Fibroblast of skin of left quadriceps (primary cell): ENCODE results near the gene FGD4.

Source experiments
- DNase-seq, 2 experiments: peaks; one replicate each; pipeline ENCODE4 v3.0.0-alpha.2; 2013; ENCODE audit warnings: low read depth in 2 of 2

FGD4 gene

GRCh38 chr12:32457251-32458025 is 58.1 kb downstream of the FGD4 start:
- DNase-seq, result no peak

GRCh38 chr12:32460638-32461037 is 61.3 kb downstream of the FGD4 start:
- DNase-seq, result no peak

GRCh38 chr12:32462908-32463307 is 63.5 kb downstream of the FGD4 start:
- DNase-seq, result no peak

DNA sequence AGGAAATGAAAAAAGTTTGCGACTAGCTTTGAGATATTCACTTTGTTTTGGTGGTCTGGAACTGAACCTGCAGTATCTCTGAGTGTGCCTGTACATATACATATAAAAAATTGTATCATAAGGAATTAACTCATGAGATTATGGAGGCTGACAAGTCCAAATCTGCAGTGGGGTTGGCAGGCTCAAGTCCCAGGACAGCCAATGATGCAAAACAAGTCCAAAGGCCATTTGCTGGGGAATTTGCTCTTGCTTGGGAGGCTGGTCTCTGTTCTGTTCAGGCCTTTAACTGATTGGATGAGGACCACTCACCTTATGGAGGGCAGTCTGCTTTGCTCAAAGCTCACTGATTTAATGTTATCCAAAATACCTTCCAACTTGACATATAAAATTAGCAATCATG is 66.8 kb downstream of the FGD4 start:
- no peak for DNase-seq

GRCh38 chr12:32466986-32467711 is 67.8 kb downstream of the FGD4 start:
- no peak for DNase-seq

DNA sequence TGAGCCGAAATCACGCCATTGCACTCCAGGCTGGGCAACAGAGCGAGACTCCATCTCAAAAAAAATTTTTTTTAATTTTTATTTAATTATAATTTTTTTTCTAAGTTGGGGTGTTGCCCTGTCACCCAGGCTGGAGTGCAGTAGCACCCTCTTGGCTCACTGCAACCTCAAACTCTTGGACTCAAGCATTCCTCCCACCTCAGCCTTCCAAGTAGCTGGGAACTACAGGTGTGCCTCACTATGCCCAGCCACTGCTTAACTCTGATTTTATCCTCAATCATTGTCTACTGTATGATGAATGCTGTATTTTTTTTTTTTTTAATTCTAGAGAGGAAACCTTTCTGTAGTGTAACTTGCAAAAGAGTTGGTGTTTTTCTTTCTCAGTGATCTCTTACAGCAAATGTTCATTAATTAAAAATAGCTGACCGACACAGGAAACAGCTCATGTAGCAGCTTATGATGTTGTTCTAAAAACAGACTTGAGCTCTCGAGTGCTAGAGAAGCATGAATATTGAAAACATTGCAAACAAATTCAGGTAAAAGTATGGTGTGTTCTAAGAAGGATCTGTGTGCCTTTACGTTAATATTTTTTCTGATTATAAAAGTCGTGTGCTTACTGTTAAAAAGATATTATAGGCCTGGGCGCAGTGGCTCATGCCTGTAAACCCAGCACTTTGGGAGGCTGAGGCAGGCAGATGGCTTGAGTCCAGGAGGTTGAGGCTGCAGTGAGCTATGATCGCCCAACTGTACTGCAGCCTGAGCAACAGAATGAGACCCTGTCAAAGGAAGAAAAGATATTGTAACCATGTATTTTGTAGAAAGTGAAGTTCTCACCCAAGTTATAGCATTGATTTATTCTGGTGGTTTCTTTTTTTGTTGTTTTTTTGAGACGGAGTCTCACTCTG is 68.9 kb downstream of the FGD4 start:
- no peak for DNase-seq

DNA sequence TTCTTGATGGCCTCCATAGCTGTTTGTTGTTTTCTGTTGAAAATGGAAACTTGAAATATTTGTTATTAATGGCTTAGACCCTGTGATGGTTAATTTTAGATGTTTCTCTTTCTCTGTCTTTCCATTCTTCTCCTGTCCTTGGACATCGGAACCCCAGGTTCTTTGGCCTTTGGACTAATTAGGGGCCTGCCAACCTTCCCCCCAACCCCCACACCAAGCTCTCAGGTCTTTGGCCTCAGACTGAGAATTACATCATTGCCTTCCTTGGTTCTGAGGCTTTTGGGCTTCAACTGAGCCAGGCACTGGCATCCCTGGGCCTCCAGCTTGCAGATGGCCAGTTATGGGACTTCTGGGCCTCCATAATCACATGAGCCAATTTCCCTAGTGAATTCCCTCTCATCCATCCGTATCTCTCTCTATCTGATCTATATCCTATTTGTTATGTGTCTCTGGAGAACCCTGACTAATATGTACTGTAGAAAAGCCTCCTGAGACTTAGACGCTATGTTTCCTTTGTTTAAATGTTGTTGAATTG is 71.6 kb downstream of the FGD4 start:
- DNase-seq, result no peak

DNA sequence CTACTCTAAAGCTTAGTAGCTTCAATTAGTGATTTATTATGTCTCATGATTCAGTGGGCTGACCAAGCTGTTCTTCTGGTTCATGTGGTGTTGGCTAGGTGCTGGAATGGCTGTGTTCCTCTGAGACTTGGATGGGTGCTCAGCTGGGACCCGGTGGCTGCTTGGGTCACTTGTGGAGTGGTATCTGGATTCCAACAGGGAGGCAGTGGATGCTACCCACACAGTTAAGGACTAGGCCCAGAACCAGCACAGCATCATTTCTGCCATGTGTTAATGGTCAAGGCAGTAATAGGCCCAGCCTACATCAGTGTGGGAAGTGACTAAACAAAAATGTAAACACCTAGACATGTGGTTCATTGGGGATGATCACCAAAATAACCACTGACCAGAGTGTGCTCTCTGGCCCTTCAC is 72.2 kb downstream of the FGD4 start:
- DNase-seq, result no peak

GRCh38 chr12:32475724-32476123 is 76.4 kb downstream of the FGD4 start:
- no peak for DNase-seq

DNA sequence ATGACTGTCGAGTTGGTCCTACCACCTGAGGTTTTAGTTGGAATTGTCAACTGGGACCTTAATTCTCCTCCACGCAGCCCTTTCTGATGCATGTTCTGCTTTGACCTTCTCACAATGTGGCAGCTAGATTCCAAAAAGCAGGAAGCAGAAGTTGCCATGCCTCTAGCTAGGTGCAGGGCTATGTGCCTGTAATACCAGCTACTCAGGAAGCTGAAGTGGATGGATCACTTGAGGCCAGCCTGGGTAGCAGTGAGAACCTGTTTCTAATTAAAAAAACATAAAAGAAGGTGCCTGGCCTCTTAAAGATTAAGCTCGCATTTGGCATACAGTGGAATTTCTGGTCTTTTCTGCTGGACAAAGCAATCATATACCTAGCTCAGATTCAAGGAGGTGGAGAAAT is 77.1 kb downstream of the FGD4 start:
- no peak for DNase-seq

DNA sequence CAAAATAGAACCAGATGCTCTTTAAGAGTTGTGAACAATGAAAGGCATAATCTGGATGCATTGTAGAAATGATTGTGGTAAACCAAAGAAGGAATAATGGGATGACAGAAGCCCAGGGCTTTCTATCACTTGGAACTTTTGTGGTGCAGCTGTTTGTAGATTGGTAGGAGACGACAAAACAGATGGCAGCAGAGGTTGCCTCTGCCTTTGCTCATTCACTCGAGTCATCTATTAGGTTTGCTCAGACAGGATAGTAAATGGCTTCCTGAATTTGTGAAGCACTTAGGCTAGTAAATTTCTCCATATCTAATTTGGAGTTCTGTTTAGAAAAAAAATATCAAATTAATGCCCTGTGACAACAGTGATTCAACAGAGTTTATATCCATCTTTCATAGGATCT is 78.4 kb downstream of the FGD4 start:
- DNase-seq, result no peak

GRCh38 chr12:32478166-32478565 is 78.8 kb downstream of the FGD4 start:
- DNase-seq, result no peak

GRCh38 chr12:32478858-32479725 is 79.7 kb downstream of the FGD4 start:
- DNase-seq, result no peak

DNA sequence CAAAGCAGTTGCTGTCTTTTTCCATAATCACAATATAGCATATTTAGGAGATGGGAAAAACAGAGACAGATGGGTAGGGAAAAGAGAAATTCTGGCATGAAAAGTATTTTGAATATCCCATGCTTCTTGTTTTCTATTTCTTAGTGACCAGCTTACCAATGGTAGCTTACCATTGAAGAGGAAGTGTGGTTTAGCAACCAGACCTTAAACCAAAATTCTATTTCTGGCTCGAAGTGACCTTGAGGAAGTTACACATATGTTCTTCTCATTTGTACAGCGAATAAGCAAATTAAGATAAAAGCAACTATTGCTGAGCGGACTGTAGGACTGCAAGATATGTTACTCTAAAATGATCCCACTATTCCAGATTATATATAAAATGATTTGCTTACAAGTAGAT is 82.9 kb downstream of the FGD4 start:
- no peak for DNase-seq

DNA sequence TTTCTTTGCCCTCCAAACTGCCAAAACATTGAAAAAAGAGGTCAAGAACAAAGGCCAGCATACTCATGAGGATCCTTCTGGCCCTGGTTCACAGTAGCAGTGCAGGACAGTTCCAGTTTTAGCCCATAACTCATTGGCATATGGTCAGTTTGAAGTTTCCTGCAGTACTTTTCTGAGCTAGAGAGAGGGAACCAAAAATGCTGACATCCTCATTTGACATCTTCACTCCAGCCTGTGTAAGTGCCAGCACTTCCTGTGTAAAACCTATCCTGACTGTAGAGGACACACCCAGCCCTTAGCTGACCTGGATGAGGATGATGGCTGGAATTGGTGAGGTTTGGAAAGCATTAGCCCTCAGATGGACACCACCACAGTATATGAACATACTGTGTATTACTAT is 84.1 kb downstream of the FGD4 start:
- DNase-seq, result no peak

GRCh38 chr12:32483993-32484392 is 84.6 kb downstream of the FGD4 start:
- no peak for DNase-seq

- DNase-seq, result no peak
These were observed 86.8 kb downstream of the FGD4 start for GRCh38 chr12:32486158-32486557.

- no peak for DNase-seq
These were observed 88.8 kb downstream of the FGD4 start for GRCh38 chr12:32488132-32488531.

- no peak for DNase-seq
These were observed 89.7 kb downstream of the FGD4 start for GRCh38 chr12:32489070-32489469.

- no peak for DNase-seq
These were observed 91.4 kb downstream of the FGD4 start for GRCh38 chr12:32490801-32491200.

DNA sequence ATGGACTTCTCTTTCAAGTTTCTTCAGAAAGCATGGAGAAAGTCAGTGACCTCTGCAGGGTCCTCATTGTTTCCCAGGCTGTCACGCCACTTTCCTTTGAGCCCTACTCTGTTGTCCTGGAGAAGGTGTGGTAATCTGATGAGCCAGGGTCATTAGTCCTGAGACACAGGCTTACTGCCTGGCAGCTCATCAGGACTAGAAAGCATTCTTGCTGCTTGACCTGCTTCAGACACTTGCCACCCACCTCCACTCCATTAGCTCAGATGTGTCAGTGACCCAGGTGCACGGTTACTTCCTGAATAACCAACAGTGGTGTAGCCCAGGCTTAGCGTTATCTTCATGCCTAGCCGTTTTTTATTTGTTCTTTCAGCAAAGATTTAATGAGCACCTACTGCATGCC is 93.9 kb downstream of the FGD4 start:
- DNase-seq, result no peak
